K562 (cell line): Measurements from ENCODE around the gene FXYD1. TPM values are rescaled to one million over a fixed set of nuclear protein-coding genes. Genes with fewer than 3 reads are reported as not detected.
A peak's percentile ranks its signal among the peaks of the same experiment; 100 is the strongest.

Experiments used
- ARHGAP35 ChIP-seq: fragments of 450-650 bp; IDR thresholded peaks from 2 replicates; pipeline ENCODE4 v1.6.1; 2018; ENCODE audit not compliant: partially characterized antibody
- BCL6 ChIP-seq: fragments of 250-450 bp; sonication (Bioruptor Pico); IDR thresholded peaks from 2 replicates; pipeline ENCODE4 v1.4.0; 2020
- CEBPB ChIP-seq: fragments of 450-650 bp; IDR thresholded peaks from 2 replicates; pipeline ENCODE4 v1.6.1; 2016; ENCODE audit warnings: missing genetic modification characterization, missing compliant biosample characterization
- CEBPG ChIP-seq, 3 experiments: fragments of 200-800 bp in 1 of 3; sonication (Bioruptor generic) in 1 of 3; sonication (generic) in 1 of 3; formaldehyde crosslinking in 1 of 3; IDR thresholded peaks in 2 of 3; conservative IDR thresholded peaks in 1 of 3; 2 replicates each; pipeline versions ENCODE4 v1.6.1 to v1.8.0; 2016 to 2022; ENCODE audit warnings: missing compliant biosample characterization in 2 of 3, missing genetic modification characterization in 2 of 3, mild to moderate bottlenecking in 1 of 3, missing genetic modification reagents in 1 of 3
- CHCHD3 ChIP-seq: fragments of 250-450 bp; sonication (Bioruptor Pico); IDR thresholded peaks from 2 replicates; pipeline ENCODE4 v2.1.2; 2022; ENCODE audit warnings: mild to moderate bottlenecking
- DEAF1 ChIP-seq: fragments of 450-650 bp; formaldehyde crosslinking; IDR thresholded peaks from 2 replicates; pipeline ENCODE4 v1.4.0; 2020; ENCODE audit warnings: mild to moderate bottlenecking, moderate library complexity
- FOXJ2 ChIP-seq: fragments of 200-800 bp; sonication (Bioruptor generic); IDR thresholded peaks from 2 replicates; pipeline ENCODE4 v1.6.1; 2016; ENCODE audit warnings: missing genetic modification characterization, missing compliant biosample characterization
- L3MBTL2 ChIP-seq: fragments of 450-650 bp; IDR thresholded peaks from 2 replicates; pipeline ENCODE4 v1.6.1; 2016; ENCODE audit warnings: mild to moderate bottlenecking, moderate library complexity
- MAFG ChIP-seq: fragments of 450-650 bp; conservative IDR thresholded peaks from 2 replicates; pipeline ENCODE4 v1.6.1; 2016; ENCODE audit warnings: missing genetic modification characterization, missing compliant biosample characterization
- MLX ChIP-seq, 2 experiments: fragments of 450-650 bp in 1 of 2; sonication (generic) in 1 of 2; formaldehyde crosslinking; conservative IDR thresholded peaks; 2 replicates each; pipeline versions ENCODE4 v1.4.0 to v1.8.1; 2020 to 2022; ENCODE audit warnings: mild to moderate bottlenecking in 1 of 2, missing genetic modification reagents in 1 of 2
- NFYB ChIP-seq: IDR thresholded peaks from 2 replicates; pipeline ENCODE4 v1.6.1; 2011; ENCODE audit warnings: mild to moderate bottlenecking, moderate library complexity; ENCODE audit not compliant: insufficient read length; ENCODE audit errors: extremely low read depth
- NR1H2 ChIP-seq: sonication (generic); formaldehyde crosslinking; IDR thresholded peaks from 2 replicates; pipeline ENCODE4 v1.4.0; 2020; ENCODE audit warnings: mild to moderate bottlenecking, missing genetic modification reagents
- POLR2G ChIP-seq: fragments of 200-400 bp; formaldehyde crosslinking; IDR thresholded peaks from 2 replicates; pipeline ENCODE4 v1.6.1; 2017; ENCODE audit warnings: low read depth, mild to moderate bottlenecking, antibody characterized with exemption, low read length, moderate library complexity
- PRDM10 ChIP-seq: fragments of 450-650 bp; IDR thresholded peaks from 2 replicates; pipeline ENCODE4 v1.6.1; 2018; ENCODE audit not compliant: partially characterized antibody
- RHOXF2B ChIP-seq: fragments of 250-450 bp; sonication (Bioruptor Pico); conservative IDR thresholded peaks from 2 replicates; pipeline ENCODE4 v1.5.1; 2021
- SMAD2 ChIP-seq: fragments of 150-350 bp; IDR thresholded peaks from 2 replicates; pipeline ENCODE4 v1.6.1; 2014; ENCODE audit warnings: low read depth, mild to moderate bottlenecking, low read length
- SREBF2 ChIP-seq: sonication (generic); formaldehyde crosslinking; IDR thresholded peaks from 2 replicates; pipeline ENCODE4 v1.4.0; 2020; ENCODE audit warnings: mild to moderate bottlenecking, missing genetic modification reagents
- TAL1 ChIP-seq: fragments of 450-650 bp; IDR thresholded peaks from 2 replicates; pipeline ENCODE4 v1.6.1; 2016; ENCODE audit warnings: mild to moderate bottlenecking
- TBP ChIP-seq: optimal IDR thresholded peaks from 2 replicates; pipeline ENCODE3; 2011; ENCODE audit warnings: low read depth, low read length, improper control_type of control experiment
- TEAD2 ChIP-seq: fragments of 450-650 bp; IDR thresholded peaks from 2 replicates; pipeline ENCODE4 v1.6.1; 2016; ENCODE audit warnings: missing genetic modification characterization, control low read depth, missing compliant biosample characterization
- ZNF282 ChIP-seq: sonication (generic); formaldehyde crosslinking; IDR thresholded peaks from 2 replicates; pipeline ENCODE4 v1.8.1; 2023; ENCODE audit warnings: missing genetic modification reagents
- ZNF324 ChIP-seq: fragments of 250-450 bp; sonication (Bioruptor Pico); IDR thresholded peaks from 2 replicates; pipeline ENCODE4 v1.4.0; 2020; ENCODE audit warnings: mild to moderate bottlenecking
- polyA plus RNA-seq, 8 experiments: library from polyadenylated mRNA; depleted of rRNA in 4 of 8; stranded (reverse) in 5 of 8; unstranded in 3 of 8; fragments of >200 nt; fragmentation: Nextera tagmentation in 2 of 8; fragmentation: Illumina TruSeq in 1 of 8; extraction: Ambion mirVana in 2 of 8; extraction: Trizol in 1 of 8; gene quantifications; 2 replicates each; pipeline versions ENCODE4 v1.2.1 to v1.2.3, GENCODE V29; 2011 to 2014; ENCODE audit warnings: inconsistent platforms in 1 of 8, missing spikeins in 1 of 8
- total RNA-seq, 7 experiments: library from RNA; depleted of rRNA in 6 of 7; stranded (reverse); fragments of >200 nt in 6 of 7; fragmentation: Illumina TruSeq in 2 of 7; extraction: Trizol in 2 of 7; gene quantifications; 2 replicates each; pipeline versions ENCODE4 v1.2.1 to v1.2.3, GENCODE V29; 2011 to 2021; ENCODE audit warnings: low replicate concordance in 1 of 7

FXYD1 gene
- total and polyA plus RNA-seq, 9 of the 15 experiments (the other 6 are each of a cell fraction or from before 2014, with no cell fraction given) = 0.40 to 3.2 (median 1.8) TPM; not detected in 3

- TF ChIP-seq DEAF1 (CRISPR knock-in tag) (peak; percentile 33; the same call in 1 of the 2 replicates), NR1H2 (CRISPR knock-in tag) (no peak), TBP (no peak), CHCHD3 (no peak), FOXJ2 (tag) (no peak), SREBF2 (no peak), BCL6 (CRISPR knock-in tag) (peak; percentile 42; the same call in 1 of the 2 replicates), POLR2G (no peak), ZNF324 (CRISPR knock-in tag) (peak; percentile 50; the same call in 1 of the 2 replicates), MLX (CRISPR knock-in tag; conservative IDR thresholded peaks at IDR 0.05) (no peak), SMAD2 (no peak), CEBPB (tag) (no peak), PRDM10 (no peak), MAFG (tag) (no peak), NFYB (no peak), RHOXF2B (CRISPR knock-in tag) (0 out of 2 replicates have a peak, but pooled peaks have one; percentile 25), TAL1 (no peak), ZNF282 (no peak), TEAD2 (peak; percentile 54; the same call in 1 of the 2 replicates), ARHGAP35 (no peak), CEBPG (CRISPR knock-in tag; IDR thresholded peaks at IDR 0.05) (no peak), CEBPG (tag; conservative IDR thresholded peaks at IDR 0.05 in 1 of 2, IDR thresholded peaks at IDR 0.05 in 1 of 2) (no peak), L3MBTL2 (no peak)
Observed at GRCh38 chr19:35165200-35166058, 26.8 kb downstream of the FXYD1 start (continued).
